Right atrium auricular region (tissue), 2 donors: ENCODE measurements around the gene CYP3A4. TPM values are rescaled to one million over a fixed set of nuclear protein-coding genes. Genes with fewer than 3 reads are reported as not detected.
"Not testable (repeated sequence)": the region's sequence is repeated elsewhere in the genome, so short reads cannot be mapped to it uniquely, and the experiment has no call there.

Source experiments
- DNase-seq: peaks from one replicate; pipeline ENCODE4 v3.0.0-alpha.2; 2019; ENCODE audit warnings: low spot score
- H3K27ac ChIP-seq, 2 donors: fragments of 200-600 bp; sonication (generic); 1 replicate in 1 of 2; 2 replicates in 1 of 2; pipeline ENCODE4 v1.5.1; 2016 to 2019
- H3K27me3 ChIP-seq, 2 donors: fragments of 200-600 bp; sonication (generic); one replicate each; pipeline versions ENCODE4 v1.5.1 to v1.6.0; 2017 to 2019
- H3K36me3 ChIP-seq: fragments of 200-600 bp; sonication (generic); one replicate; pipeline ENCODE4 v1.5.1; 2016
- H3K4me1 ChIP-seq, 2 donors: fragments of 200-600 bp; sonication (generic); one replicate each; pipeline versions ENCODE4 v1.5.1 to v1.6.0; 2017 to 2019
- H3K4me3 ChIP-seq, 2 donors: fragments of 200-600 bp; sonication (generic); 1 replicate in 1 of 2; 2 replicates in 1 of 2; pipeline ENCODE4 v1.5.1; 2017 to 2019; ENCODE audit warnings: mild to moderate bottlenecking in 1 of 2, moderate library complexity in 1 of 2
- H3K9me3 ChIP-seq, 2 donors: fragments of 200-600 bp; sonication (generic); one replicate each; pipeline ENCODE4 v1.5.1; 2019
- CTCF ChIP-seq, 2 donors: fragments of 200-600 bp; sonication (generic); IDR thresholded peaks; one replicate each; pipeline ENCODE4 v1.5.1; 2019; ENCODE audit warnings: antibody characterized with exemption in 2 of 2
- total RNA-seq, 2 donors: library from RNA; depleted of rRNA; stranded (reverse); fragments of >200 nt; gene quantifications; one replicate each; pipeline ENCODE4 v1.1.0, GENCODE V29; 2016

Gene CYP3A4
- total RNA-seq, 2 donors from 2014 or later, result 0.43 TPM; not detected in 1

- TF ChIP-seq CTCF (IDR thresholded peaks at IDR 0.05), result no peak
- no peak overlapping the region for H3K27ac ChIP-seq
- no peak overlapping the region for H3K4me3 ChIP-seq
- H3K36me3 ChIP-seq, result no peaks in the 10 kb centered on the region
- DNase-seq, result no peak
- H3K4me1 ChIP-seq, result no peaks in the 10 kb centered on the region
- no peaks in the 10 kb centered on the region for H3K9me3 ChIP-seq
- H3K27me3 ChIP-seq, result no peaks in the 10 kb centered on the region
Observed at GRCh38 chr7:99728615-99729014, 55.4 kb downstream of the CYP3A4 start.

- H3K27ac ChIP-seq, DNase-seq, H3K9me3 ChIP-seq, H3K4me1 ChIP-seq, H3K27me3 ChIP-seq, H3K36me3 ChIP-seq, H3K4me3 ChIP-seq: not testable (repeated sequence)
Observed at GRCh38 chr7:99723201-99723600, 60.8 kb downstream of the CYP3A4 start.

- peaks cover 0 to 7% of the 10 kb centered on the region in 2 donors for H3K9me3 ChIP-seq
- no peak overlapping the region for H3K27ac ChIP-seq
- H3K27me3 ChIP-seq, result no peaks in the 10 kb centered on the region
- no peaks in the 10 kb centered on the region for H3K4me1 ChIP-seq
- H3K4me3 ChIP-seq, result no peak overlapping the region
- TF ChIP-seq CTCF (IDR thresholded peaks at IDR 0.05), result no peak
- no peak for DNase-seq
- no peaks in the 10 kb centered on the region for H3K36me3 ChIP-seq
Observed at GRCh38 chr7:99720800-99721595, 63.0 kb downstream of the CYP3A4 start.

DNA sequence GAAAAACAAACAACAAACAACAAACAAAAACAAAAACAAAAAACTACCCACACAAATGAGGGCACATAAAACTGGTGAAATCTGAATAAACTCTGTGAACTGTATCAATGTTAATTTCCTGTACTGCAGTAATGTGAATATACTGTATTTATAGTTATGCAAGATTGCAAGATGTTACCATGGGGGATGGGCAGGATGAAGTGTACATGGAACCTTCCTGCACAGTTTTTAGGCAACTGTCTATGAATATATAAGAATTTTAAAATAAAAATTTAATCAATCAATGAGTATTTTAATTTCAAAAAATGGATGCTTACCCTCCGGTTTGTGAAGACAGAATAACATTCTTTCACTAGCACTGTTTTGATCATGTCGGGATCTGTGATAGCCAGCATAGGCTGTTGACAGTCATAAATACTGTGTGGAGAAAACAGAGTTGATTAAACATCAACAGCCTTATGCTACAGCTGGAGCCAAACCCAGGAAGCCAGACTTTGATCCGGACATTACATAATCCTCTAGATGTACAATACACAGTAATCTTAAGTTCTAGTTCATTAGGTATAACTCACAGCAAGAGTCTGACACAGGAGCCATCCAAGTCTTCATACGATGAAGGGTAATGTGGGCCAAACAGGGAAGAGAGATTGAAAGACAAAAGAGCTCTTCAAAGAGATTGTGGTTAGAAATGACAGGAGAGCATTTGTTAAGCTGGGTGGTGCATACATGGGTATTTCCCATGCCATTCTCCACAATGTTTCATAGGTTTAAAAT, 63.8 kb downstream of the CYP3A4 start:
- Histone ChIP-seq H3K4me1 (no peaks in the 10 kb centered on the region), H3K36me3 (no peaks in the 10 kb centered on the region), H3K27me3 (no peaks in the 10 kb centered on the region), H3K9me3 (peaks cover 0 to 7% of the 10 kb centered on the region in 2 donors), H3K27ac (no peak overlapping the region), H3K4me3 (no peak overlapping the region)
- no peak for DNase-seq
- no peak for TF ChIP-seq CTCF (IDR thresholded peaks at IDR 0.05)

- Histone ChIP-seq H3K4me3 (no peak overlapping the region), H3K27ac (no peak overlapping the region), H3K4me1 (no peaks in the 10 kb centered on the region), H3K9me3 (peaks cover 0 to 7% of the 10 kb centered on the region in 2 donors), H3K27me3 (no peaks in the 10 kb centered on the region), H3K36me3 (no peaks in the 10 kb centered on the region)
- no peak for TF ChIP-seq CTCF (IDR thresholded peaks at IDR 0.05)
- no peak for DNase-seq
Observed at GRCh38 chr7:99713995-99714570, 69.9 kb downstream of the CYP3A4 start.
